GM12872 (cell line): ENCODE data around the gene ZNF688.
A peak's percentile ranks its signal among the peaks of the same experiment; 100 is the strongest.

ENCODE experiments used
- CTCF ChIP-seq: IDR thresholded peaks from 3 replicates; pipeline ENCODE4 v1.5.1; 2011; ENCODE audit warnings: low read depth, mild to moderate bottlenecking, low read length, moderate library complexity; ENCODE audit not compliant: insufficient read depth

The ZNF688 gene

GRCh38 chr16:30571445-30572322, at the start of gene ZNF688:
Gene ZNF688 (minus strand): TSS chr16:30571714. CDS start chr16:30571629, 85 bp downstream.
- TF ChIP-seq CTCF, result no peak

GRCh38 chr16:30620169-30620568, 48.7 kb upstream of the ZNF688 start:
- no peak for TF ChIP-seq CTCF

- TF ChIP-seq CTCF, result no peak
Measured at GRCh38 chr16:30619638-30620037, 48.1 kb upstream of the ZNF688 start.

GRCh38 chr16:30619202-30619601, 47.7 kb upstream of the ZNF688 start:
- no peak for TF ChIP-seq CTCF

- peak; percentile 82 for TF ChIP-seq CTCF
Measured at GRCh38 chr16:30615358-30616091, 44.0 kb upstream of the ZNF688 start.

- no peak for TF ChIP-seq CTCF
Measured at GRCh38 chr16:30609926-30610839, 38.7 kb upstream of the ZNF688 start, which contains the start of gene ZNF689. Gene ZNF689 (minus strand): TSS chr16:30610389. CDS start chr16:30610041, 348 bp downstream.
